ENCODE data around the gene SAMD4B. TPM values are rescaled to one million over a fixed set of nuclear protein-coding genes. Genes with fewer than 3 reads are reported as not detected.
"Not testable (repeated sequence)": the region's sequence is repeated elsewhere in the genome, so short reads cannot be mapped to it uniquely, and the experiment has no call there.

SAMD4B gene
- total and polyA plus RNA-seq, 10 donors = 26.7 to 108 (median 80.9) TPM

DNA sequence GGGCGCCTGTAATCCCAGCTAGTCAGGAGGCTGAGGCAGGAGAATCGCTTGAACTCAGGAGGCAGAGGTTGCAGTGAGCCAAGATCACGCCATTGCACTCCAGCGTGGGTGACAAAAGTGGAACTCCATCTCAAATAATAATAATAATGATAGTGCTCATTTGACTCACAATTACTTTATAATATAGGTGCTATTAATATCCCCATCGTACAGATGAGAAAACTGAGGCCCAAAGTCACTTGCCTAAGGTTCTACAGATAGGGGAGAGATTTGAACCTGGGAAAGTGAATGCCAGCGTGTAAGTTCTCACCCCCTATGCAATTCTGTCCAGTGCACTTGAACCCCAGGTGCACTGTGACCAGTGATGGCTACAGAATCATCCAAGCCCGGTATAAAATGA, 12.3 kb upstream of the SAMD4B start:
- TF ChIP-seq POLR2AphosphoS5 (IDR thresholded peaks at IDR 0.05) = no peak
- no peak for DNase-seq
- H3K4me1 ChIP-seq = peaks cover 31 to 97% (median 68%) of the 10 kb centered on the region in 6 donors
- H3K27ac ChIP-seq = peak overlapping the region in 1 of 8 donors; percentile 7
- H3K27me3 ChIP-seq (replicated peaks in 1 of 7) = no peaks in the 10 kb centered on the region
- peaks cover 0 to 84% (median 41%) of the 10 kb centered on the region in 6 donors for H3K36me3 ChIP-seq
- H3K9me3 ChIP-seq = no peaks in the 10 kb centered on the region
- intact Hi-C loops (cut with DNase I; ENCODE audit: low total_unique reads) = loop anchor here (5.0 to 10.0 kb wide), 2 partner anchors 105 to 208 kb away; no protein-coding TSS in a partner anchor
- 82 to 94% (median 92%) methylated on average over 7 of the region's 7 CpGs for WGBS, 5 donors
- no peak overlapping the region for H3K4me3 ChIP-seq

DNA sequence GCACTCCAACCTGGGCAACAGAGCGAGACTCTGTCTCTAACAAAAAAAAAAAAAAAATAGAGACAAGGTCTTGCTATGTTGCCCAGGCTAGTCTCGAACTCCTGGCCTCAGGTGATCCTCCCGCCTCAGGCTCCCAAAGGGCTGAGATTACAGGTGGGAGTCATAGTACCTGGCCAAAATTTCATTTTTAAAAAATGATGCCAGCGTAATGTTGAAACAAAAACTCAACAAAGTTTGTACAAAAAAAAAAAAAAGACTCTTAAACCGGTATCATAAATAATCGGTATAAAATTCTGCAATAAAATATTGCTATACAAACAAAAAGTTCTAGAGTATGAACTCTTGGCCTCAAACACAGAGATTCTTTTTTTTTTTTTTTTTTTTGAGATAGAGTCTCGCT, 9.9 kb upstream of the SAMD4B start:
- TF ChIP-seq, protein P1, sequence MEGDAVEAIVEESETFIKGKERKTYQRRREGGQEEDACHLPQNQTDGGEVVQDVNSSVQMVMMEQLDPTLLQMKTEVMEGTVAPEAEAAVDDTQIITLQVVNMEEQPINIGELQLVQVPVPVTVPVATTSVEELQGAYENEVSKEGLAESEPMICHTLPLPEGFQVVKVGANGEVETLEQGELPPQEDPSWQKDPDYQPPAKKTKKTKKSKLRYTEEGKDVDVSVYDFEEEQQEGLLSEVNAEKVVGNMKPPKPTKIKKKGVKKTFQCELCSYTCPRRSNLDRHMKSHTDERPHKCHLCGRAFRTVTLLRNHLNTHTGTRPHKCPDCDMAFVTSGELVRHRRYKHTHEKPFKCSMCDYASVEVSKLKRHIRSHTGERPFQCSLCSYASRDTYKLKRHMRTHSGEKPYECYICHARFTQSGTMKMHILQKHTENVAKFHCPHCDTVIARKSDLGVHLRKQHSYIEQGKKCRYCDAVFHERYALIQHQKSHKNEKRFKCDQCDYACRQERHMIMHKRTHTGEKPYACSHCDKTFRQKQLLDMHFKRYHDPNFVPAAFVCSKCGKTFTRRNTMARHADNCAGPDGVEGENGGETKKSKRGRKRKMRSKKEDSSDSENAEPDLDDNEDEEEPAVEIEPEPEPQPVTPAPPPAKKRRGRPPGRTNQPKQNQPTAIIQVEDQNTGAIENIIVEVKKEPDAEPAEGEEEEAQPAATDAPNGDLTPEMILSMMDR (IDR thresholded peaks at IDR 0.05 in 8 of 11, conservative IDR thresholded peaks at IDR 0.05 in 3 of 11) = no peak
- TF ChIP-seq POLR2A (IDR thresholded peaks at IDR 0.05) = no peak
- TF ChIP-seq POLR2AphosphoS5 (IDR thresholded peaks at IDR 0.05) = no peak
- H3K4me1 ChIP-seq = peaks cover 37 to 100% (median 83%) of the 10 kb centered on the region in 6 donors
- no peaks in the 10 kb centered on the region for H3K9me3 ChIP-seq
- no peak overlapping the region for H3K4me3 ChIP-seq
- no peak for DNase-seq
- intact Hi-C loops (cut with DNase I; ENCODE audit: low total_unique reads) = no loop called here
- H3K27me3 ChIP-seq (replicated peaks in 1 of 7) = no peaks in the 10 kb centered on the region
- peaks cover 0 to 63% (median 40%) of the 10 kb centered on the region in 6 donors for H3K36me3 ChIP-seq
- 88 to 96% (median 91%) methylated on average over 7 of the region's 7 CpGs for WGBS, 5 donors
- peak overlapping the region in 2 of 8 donors; percentile 60 to 99 for H3K27ac ChIP-seq

DNA sequence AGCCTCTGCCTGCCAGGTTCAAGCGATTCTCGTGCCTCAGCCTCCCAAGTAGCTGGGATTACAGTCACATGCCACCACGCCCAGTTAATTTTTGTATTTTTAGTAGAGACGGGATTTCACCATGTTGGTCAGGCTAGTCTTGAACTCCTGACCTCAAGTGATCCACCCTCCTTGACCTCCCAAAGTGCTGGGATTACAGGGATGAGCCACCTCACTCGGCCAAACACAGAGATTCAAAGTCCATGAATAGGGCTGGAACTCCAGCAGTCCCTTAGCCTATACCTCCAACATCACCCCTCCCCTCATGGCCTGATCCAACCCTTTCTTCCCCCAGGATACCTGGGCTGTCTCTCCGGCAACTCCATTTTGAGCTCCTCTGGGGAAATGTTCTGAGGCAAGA, 9.5 kb upstream of the SAMD4B start:
- 79 to 89% (median 82%) methylated on average over 6 of the region's 6 CpGs for WGBS, 5 donors
- DNase-seq; intact Hi-C loops (cut with DNase I; ENCODE audit: low total_unique reads); H3K27me3 ChIP-seq (replicated peaks in 1 of 7); H3K9me3 ChIP-seq: not testable (repeated sequence)
- peak overlapping the region in 3 of 8 donors; percentile 60 to 99 (median 99) for H3K27ac ChIP-seq
- peaks cover 0 to 58% (median 38%) of the 10 kb centered on the region in 6 donors for H3K36me3 ChIP-seq
- H3K4me1 ChIP-seq = peaks cover 34 to 100% (median 83%) of the 10 kb centered on the region in 6 donors
- H3K4me3 ChIP-seq = peak overlapping the region in 2 of 8 donors; percentile 69 to 90

DNA sequence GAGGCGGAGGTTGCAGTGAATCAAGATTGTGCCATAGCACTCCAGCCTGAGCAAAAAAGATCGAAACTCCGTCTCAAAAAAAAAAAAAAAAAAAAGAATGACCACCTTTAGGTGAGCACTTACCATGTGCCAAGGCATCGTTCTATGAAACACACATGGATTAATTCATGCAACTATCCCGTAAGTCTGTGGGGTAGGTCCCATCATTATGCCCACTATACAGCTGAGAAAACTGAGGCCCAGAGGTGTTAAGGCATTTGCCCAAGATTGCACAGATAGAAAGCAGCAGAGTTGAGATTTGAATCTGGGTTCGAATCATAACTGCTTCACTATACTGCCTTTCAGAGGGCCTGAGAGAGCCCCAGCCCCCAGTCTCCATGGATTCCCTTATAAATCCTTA, 8.7 kb upstream of the SAMD4B start:
- peaks cover 26 to 100% (median 82%) of the 10 kb centered on the region in 6 donors for H3K4me1 ChIP-seq
- DNase-seq = no peak
- WGBS, 5 donors = 89 to 96% (median 92%) methylated on average over 6 of the region's 6 CpGs
- peak overlapping the region in 4 of 8 donors; percentile 25 to 100 (median 99) for H3K27ac ChIP-seq
- intact Hi-C loops (cut with DNase I; ENCODE audit: low total_unique reads) = no loop called here
- no peaks in the 10 kb centered on the region for H3K27me3 ChIP-seq (replicated peaks in 1 of 7)
- H3K9me3 ChIP-seq = no peaks in the 10 kb centered on the region
- H3K36me3 ChIP-seq = peaks cover 0 to 50% (median 32%) of the 10 kb centered on the region in 6 donors
- peak overlapping the region in 2 of 8 donors; percentile 69 to 90 for H3K4me3 ChIP-seq
- TF ChIP-seq, protein P1 (IDR thresholded peaks at IDR 0.05 in 8 of 11, conservative IDR thresholded peaks at IDR 0.05 in 3 of 11) = no peak
- TF ChIP-seq POLR2AphosphoS5 (IDR thresholded peaks at IDR 0.05) (no peak), POLR2A (IDR thresholded peaks at IDR 0.05) (no peak)

DNA sequence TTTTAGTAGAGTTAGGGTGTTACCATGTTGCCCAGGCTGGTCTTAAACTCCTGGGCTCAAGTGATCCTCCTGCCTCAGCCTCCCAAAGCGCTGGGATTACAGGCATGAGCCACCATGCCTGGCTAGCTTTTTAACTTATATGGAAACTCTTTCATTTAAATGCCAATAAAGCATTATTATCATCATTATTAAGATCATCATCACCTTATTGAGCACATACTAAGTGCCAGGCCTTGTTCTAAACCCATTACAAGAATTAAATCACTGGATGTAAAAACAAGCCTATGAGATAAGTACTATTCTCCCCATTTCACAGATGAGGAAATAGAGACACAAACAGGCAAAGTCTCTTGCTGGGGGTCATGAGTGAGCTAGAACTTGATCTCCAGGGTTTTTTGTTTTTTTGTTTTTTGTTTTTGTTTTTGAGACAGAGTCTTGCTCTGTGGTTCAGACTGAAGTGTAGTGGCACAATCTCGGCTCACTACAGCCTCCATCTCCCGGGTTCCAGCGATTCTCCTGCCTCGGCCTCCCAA, 7.7 kb upstream of the SAMD4B start:
- Histone ChIP-seq H3K36me3 (peaks cover 0 to 40% (median 23%) of the 10 kb centered on the region in 6 donors), H3K4me1 (peaks cover 19 to 96% (median 79%) of the 10 kb centered on the region in 6 donors), H3K9me3 (no peaks in the 10 kb centered on the region), H3K4me3 (peak overlapping the region; percentile 59 to 90 (median 66)), H3K27ac (peak overlapping the region; percentile 92 to 100 (median 96)), H3K27me3 (replicated peaks in 1 of 7) (no peaks in the 10 kb centered on the region)
- intact Hi-C loops (cut with DNase I; ENCODE audit: low total_unique reads) = no loop called here
- no peak for DNase-seq
- TF ChIP-seq POLR2A (IDR thresholded peaks at IDR 0.05) = no peak
- TF ChIP-seq, protein P1 (IDR thresholded peaks at IDR 0.05 in 8 of 11, conservative IDR thresholded peaks at IDR 0.05 in 3 of 11) = no peak
- WGBS, 5 donors = 77 to 92% (median 82%) methylated on average over 5 of the region's 5 CpGs
